LHCN-M2 (cell line): ENCODE results near the gene FRMD5. TPM values are rescaled to one million over a fixed set of nuclear protein-coding genes. Genes with fewer than 3 reads are reported as not detected.
A peak's percentile ranks its signal among the peaks of the same experiment; 100 is the strongest.
"Not testable (repeated sequence)": the region's sequence is repeated elsewhere in the genome, so short reads cannot be mapped to it uniquely, and the experiment has no call there.

Experiments
- DNase-seq: peaks from one replicate; pipeline ENCODE4 v3.0.0-alpha.2; 2012; ENCODE audit warnings: low read depth
- polyA plus RNA-seq: library from polyadenylated mRNA; unstranded; fragments of >200 nt; gene quantifications from one replicate; pipeline ENCODE4 v1.2.1, GENCODE V29; 2012; ENCODE audit warnings: missing spikeins
- total RNA-seq: library from RNA; depleted of rRNA; stranded (reverse); fragments of >200 nt; gene quantifications from 2 replicates; pipeline ENCODE4 v1.2.3, GENCODE V29; 2014; rRNA removed

The FRMD5 gene
- 2.7 and 3.2 TPM in 2 replicates for total RNA-seq
- polyA plus RNA-seq, result 1.9 TPM

- DNase-seq, result peak; percentile 92
Measured at GRCh38 chr15:44195151-44195740, at the start of gene FRMD5. TSS of gene FRMD5 (minus strand) at chr15:44195271.

- no peak for DNase-seq
Measured at GRCh38 chr15:44243829-44244228, 48.8 kb upstream of the FRMD5 start.

- DNase-seq, result no peak
Measured at GRCh38 chr15:44243141-44243540, 48.1 kb upstream of the FRMD5 start.

- DNase-seq, result no peak
Measured at GRCh38 chr15:44231842-44232241, 36.8 kb upstream of the FRMD5 start.

- DNase-seq, result not testable (repeated sequence)
Measured at GRCh38 chr15:44229301-44229700, 34.2 kb upstream of the FRMD5 start.

- no peak for DNase-seq
Measured at GRCh38 chr15:44227584-44227983, 32.5 kb upstream of the FRMD5 start.

- DNase-seq, result not testable (repeated sequence)
Measured at GRCh38 chr15:44227001-44227400, 31.9 kb upstream of the FRMD5 start.

- no peak for DNase-seq
Measured at GRCh38 chr15:44222478-44222877, 27.4 kb upstream of the FRMD5 start.

GRCh38 chr15:44219073-44219472 is 24.0 kb upstream of the FRMD5 start:
- DNase-seq, result no peak

- no peak for DNase-seq
Measured at GRCh38 chr15:44216958-44217357, 21.9 kb upstream of the FRMD5 start.

- peak; percentile 91 for DNase-seq
Measured at GRCh38 chr15:44215594-44215993, 20.5 kb upstream of the FRMD5 start.

- DNase-seq, result no peak
Measured at GRCh38 chr15:44208956-44209355, 13.9 kb upstream of the FRMD5 start.

GRCh38 chr15:44207643-44208042 is 12.6 kb upstream of the FRMD5 start:
- peak; percentile 90 for DNase-seq

- no peak for DNase-seq
Measured at GRCh38 chr15:44199393-44199792, 4.3 kb upstream of the FRMD5 start.

- peak; percentile 20 for DNase-seq
Measured at GRCh38 chr15:44194323-44195150, 534 bp downstream of the FRMD5 start.

- peak; percentile 12 for DNase-seq
Measured at GRCh38 chr15:44193651-44194322, 1.3 kb downstream of the FRMD5 start.

GRCh38 chr15:44188795-44189194 is 6.3 kb downstream of the FRMD5 start:
- no peak for DNase-seq

GRCh38 chr15:44186705-44187104 is 8.4 kb downstream of the FRMD5 start:
- no peak for DNase-seq

- no peak for DNase-seq
Measured at GRCh38 chr15:44183363-44183762, 11.7 kb downstream of the FRMD5 start.

- no peak for DNase-seq
Measured at GRCh38 chr15:44181410-44181809, 13.7 kb downstream of the FRMD5 start.

- DNase-seq, result no peak
Measured at GRCh38 chr15:44177139-44177538, 17.9 kb downstream of the FRMD5 start.

- DNase-seq, result no peak
Measured at GRCh38 chr15:44173813-44174212, 21.3 kb downstream of the FRMD5 start.

GRCh38 chr15:44163370-44163769 is 31.7 kb downstream of the FRMD5 start:
- DNase-seq, result peak; percentile 31
